ENCODE results near the gene REST. TPM values are rescaled to one million over a fixed set of nuclear protein-coding genes. Genes with fewer than 3 reads are reported as not detected.
A peak's percentile ranks its signal among the peaks of the same experiment; 100 is the strongest.
"Not testable (repeated sequence)": the region's sequence is repeated elsewhere in the genome, so short reads cannot be mapped to it uniquely, and the experiment has no call there.

REST gene
- total RNA-seq, 1 experiment from 2014 or later = 22.3 TPM

DNA sequence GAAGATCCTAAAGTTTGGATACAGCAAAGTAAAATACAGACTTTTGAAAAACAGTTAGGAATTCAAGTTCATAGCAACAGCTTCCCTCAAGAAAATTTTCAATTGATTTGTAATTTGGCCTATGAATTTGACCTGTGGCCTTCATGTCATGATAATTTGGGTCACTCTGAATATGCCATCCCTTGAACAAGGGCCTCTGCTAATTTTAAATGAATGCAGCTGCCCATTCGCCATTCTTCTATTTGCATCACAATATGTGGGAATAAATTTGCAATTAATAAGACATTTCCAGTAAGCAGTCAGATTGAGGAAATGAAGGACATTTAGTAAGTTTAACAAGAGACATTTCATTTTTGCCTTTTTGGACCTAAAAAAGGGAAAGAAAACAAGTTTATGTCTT lies 1.9 kb upstream of the REST start:
- no peak for DNase-seq (ENCODE audit: low read depth, low spot score)
- in situ Hi-C loops (cut with HindIII; ENCODE audit: low pct_unique_long_range_greater_than_20kb, low sequenced_read_pairs) = no loop called here

DNA sequence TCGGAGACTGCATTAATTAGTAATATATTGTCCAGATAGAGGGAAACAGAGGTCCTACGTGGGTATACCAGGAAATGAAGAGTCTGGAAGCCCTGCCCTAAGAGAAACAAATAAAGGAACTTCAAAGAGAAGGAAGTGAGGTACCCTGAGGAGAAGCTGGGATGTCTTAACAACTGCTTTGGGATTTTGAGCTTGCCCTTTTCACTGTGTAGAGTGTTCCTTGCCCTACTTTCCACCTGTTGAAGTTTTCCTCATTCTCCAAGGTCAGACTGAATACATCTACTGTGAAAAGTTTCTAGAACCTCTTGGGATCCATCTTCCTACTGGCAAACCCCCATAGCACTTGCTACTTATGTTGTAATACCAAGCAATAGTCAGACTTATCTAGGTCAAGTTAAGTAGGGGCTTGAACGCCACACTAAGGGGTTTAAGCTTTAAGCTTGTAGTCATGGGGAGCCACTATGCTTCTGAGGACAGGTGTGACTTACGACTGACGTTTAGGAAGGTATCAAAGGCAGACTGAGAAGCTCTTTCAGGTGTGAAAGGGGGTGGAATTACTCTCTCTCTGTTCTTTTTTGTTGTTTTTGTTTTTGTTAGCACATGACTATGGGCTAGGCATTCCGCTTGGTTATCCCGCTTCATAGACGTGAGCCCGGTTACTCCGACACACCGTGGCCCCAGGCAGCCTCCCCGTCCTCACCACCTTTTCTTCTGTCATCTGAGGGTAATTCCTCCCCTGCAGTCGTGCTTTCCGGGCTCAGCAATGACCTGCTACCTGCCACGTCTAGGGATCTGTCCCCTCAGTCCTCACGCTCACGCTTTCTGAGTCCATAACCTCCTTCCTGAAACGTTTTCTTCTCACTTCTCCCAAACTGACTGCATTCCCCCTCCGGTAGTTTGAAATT lies 959 bp upstream of the REST start:
- in situ Hi-C loops (cut with HindIII; ENCODE audit: low pct_unique_long_range_greater_than_20kb, low sequenced_read_pairs) = no loop called here
- DNase-seq (ENCODE audit: low read depth, low spot score) = no peak

DNA sequence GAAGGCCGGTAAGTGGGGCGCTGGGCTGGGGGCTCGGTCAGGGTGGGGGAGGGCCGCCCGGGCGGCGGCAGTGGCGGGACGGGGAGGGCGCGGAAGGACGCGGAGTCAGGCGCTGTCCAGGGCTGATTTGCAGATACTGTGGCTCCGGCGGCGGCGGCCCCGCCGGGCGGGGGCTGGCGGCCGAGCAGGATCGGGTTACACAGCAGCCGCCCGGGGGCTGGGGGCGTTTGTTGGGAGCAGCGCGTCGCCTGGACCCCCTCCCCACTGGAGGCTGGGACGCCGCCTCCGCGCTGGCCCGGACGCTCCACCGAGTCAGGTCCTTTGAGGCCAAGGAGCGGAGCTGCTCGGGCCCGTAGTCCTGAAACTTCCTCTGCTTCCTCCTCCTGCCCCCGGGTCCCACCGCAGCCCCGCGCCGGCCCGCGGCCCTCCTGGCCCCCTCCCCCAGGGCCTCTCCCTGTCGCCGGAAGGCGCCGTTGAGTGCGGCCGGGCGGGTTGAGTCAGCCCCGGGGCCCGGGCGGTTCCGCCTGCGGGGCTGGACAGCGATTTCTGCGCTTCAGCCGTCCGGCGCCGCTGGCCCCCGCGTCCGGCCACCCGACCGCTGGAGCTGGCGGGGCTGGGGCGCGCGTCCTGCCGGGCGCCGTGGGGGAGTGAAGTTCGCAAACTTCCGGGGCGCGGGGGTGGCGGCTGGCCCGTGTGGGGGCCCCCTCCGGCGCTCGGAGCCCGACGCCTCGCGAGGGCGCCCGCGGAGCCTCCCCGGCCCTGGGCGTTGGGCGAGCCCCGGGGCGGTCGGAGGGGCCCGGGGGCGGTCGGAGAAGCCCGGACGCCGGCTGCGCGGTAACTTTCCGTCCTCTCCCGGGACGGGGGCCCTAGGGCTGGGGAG lies 746 bp downstream of the REST start:
- peak; percentile 33 for DNase-seq (ENCODE audit: low read depth, low spot score)
- in situ Hi-C loops (cut with HindIII; ENCODE audit: low pct_unique_long_range_greater_than_20kb, low sequenced_read_pairs) = no loop called here

DNA sequence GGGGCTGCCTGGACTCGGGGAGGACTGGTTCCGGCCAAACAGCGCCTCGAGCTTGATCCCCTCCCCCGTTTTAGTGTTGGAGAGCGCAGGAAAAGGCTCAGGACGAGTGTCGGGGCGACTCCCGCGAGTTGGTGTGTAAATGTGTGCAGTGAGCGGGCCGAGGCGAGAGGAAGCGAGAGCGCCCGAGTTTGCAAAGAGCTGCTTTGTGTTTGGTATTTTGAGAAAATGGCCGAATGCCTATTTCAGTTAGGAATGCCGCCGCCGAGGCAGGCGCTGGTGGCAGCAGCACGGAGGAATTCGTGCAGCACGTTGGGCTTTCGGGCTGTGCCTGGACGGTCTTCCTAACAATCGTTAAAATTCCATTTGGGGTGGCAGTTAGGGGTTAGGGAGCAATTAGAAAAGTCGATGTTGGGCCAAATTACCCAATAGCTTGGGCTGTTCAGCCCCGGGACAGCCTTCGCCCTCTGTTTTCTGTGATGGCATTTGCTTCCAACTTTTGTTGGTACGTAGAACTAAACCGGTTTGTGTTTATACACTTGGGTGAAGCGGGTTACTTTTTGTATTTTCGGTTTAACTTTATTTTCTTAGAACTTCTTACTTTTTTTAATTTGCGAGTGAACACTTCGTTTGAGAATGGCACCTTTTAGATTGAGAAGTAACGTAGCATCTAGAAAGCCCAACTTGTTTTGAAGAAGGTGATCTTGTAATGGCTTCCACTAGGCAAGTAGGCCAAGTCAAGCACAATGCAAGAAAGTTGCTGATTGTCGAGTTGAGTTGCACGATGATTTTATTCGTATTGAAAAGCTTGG lies 1.6 kb downstream of the REST start:
- in situ Hi-C loops (cut with HindIII; ENCODE audit: low pct_unique_long_range_greater_than_20kb, low sequenced_read_pairs) = no loop called here
- peak; percentile 41 for DNase-seq (ENCODE audit: low read depth, low spot score)

DNA sequence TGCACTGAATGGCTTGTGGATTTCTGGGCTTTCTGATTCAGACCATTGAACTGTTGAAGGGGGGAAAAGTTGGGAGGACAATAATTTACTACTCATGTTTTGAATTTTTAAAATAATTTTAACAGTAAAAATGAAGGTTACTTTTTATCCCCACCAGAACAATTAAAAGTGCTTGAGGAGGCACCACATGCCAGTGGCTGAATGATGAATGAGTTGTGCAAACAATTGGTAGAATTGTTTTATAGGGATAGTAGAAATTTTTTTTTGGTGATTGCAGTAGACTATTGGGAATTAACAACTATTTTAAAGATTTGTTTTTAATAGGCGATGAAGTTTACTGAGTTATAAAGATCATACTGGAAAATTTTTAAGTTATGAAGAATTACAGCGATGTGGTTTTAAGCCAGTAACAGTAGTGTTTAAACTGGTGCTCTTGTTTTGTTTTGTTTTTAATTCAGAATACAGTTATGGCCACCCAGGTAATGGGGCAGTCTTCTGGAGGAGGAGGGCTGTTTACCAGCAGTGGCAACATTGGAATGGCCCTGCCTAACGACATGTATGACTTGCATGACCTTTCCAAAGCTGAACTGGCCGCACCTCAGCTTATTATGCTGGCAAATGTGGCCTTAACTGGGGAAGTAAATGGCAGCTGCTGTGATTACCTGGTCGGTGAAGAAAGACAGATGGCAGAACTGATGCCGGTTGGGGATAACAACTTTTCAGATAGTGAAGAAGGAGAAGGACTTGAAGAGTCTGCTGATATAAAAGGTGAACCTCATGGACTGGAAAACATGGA lies 2.7 kb downstream of the REST start:
- in situ Hi-C loops (cut with HindIII; ENCODE audit: low pct_unique_long_range_greater_than_20kb, low sequenced_read_pairs) = no loop called here
- DNase-seq (ENCODE audit: low read depth, low spot score) = peak; percentile 16

DNA sequence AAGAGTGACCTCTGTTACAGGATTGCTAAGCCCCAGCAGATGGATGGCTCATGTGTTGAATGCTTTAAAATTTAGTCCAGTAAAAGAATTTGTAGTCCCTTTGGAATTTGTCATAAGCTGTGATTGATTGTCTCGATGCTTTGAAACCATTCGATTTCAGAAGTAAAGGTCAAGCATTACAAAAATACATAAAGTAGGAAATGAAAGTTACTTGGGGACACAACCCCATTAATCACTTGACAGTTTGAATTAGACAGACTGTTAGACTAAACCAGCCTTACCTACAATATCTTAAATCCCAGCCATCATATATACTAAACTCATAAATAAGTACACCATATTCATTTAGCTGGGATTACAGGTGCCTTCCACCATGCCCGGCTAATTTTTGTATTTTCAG lies 6.6 kb downstream of the REST start:
- in situ Hi-C loops (cut with HindIII; ENCODE audit: low pct_unique_long_range_greater_than_20kb, low sequenced_read_pairs) = no loop called here
- no peak for DNase-seq (ENCODE audit: low read depth, low spot score)

DNA sequence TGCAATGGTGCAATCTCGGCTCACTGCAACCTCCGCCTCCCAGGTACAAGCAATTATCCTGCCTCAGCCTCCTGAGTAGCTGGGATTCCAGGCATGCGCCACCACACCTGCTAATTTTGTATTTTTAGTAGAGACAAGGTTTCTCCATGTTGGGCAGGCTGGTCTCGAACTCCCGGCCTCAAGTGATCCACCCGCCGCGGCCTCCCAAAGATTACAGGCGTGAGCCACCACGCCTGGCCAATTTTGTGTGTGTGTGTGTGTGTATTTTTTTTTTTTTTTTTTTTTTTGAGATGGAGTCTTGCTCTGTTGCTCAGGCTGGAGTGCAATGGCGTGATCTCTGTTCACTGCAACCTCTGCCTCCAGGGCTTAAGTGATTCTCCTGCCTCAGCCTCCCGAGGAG lies 7.3 kb downstream of the REST start:
- DNase-seq (ENCODE audit: low read depth, low spot score); in situ Hi-C loops (cut with HindIII; ENCODE audit: low pct_unique_long_range_greater_than_20kb, low sequenced_read_pairs): not testable (repeated sequence)

DNA sequence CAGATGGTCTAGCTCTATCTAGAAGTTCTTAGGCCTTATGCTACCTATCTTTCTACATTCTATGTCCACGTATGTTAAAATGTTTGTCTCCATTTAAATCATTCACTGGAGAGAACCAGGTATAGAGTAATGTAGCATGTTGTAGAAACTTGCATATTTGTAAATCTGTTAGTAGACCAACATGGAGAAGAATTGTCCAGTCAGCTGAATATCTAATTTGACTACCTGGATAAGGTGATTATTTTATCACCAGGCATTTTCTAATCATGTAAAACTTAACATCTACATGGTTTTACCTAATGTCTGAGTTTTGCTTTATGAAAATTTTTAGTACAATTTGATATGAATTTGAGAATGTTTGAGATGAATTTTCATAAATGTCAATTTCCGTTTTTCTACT lies 19.5 kb downstream of the REST start:
- no peak for DNase-seq (ENCODE audit: low read depth, low spot score)
- in situ Hi-C loops (cut with HindIII; ENCODE audit: low pct_unique_long_range_greater_than_20kb, low sequenced_read_pairs) = no loop called here

DNA sequence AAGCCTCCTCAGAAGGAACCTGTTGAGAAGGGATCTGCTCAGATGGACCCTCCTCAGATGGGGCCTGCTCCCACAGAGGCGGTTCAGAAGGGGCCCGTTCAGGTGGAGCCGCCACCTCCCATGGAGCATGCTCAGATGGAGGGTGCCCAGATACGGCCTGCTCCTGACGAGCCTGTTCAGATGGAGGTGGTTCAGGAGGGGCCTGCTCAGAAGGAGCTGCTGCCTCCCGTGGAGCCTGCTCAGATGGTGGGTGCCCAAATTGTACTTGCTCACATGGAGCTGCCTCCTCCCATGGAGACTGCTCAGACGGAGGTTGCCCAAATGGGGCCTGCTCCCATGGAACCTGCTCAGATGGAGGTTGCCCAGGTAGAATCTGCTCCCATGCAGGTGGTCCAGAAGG lies 22.9 kb downstream of the REST start:
- in situ Hi-C loops (cut with HindIII; ENCODE audit: low pct_unique_long_range_greater_than_20kb, low sequenced_read_pairs) = no loop called here

DNA sequence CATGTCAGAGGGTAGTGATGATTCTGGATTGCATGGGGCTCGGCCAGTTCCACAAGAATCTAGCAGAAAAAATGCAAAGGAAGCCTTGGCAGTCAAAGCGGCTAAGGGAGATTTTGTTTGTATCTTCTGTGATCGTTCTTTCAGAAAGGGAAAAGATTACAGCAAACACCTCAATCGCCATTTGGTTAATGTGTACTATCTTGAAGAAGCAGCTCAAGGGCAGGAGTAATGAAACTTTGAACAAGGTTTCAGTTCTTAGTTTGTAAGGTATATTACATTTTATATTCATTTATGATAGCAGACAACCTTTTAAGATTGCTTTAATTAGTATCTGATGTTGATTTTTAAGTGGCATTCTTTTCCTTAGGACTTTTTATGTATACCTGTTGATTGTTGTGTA lies 24.2 kb downstream of the REST start:
- DNase-seq (ENCODE audit: low read depth, low spot score) = no peak
- in situ Hi-C loops (cut with HindIII; ENCODE audit: low pct_unique_long_range_greater_than_20kb, low sequenced_read_pairs) = no loop called here

More for the DNA sequence above, 22.9 kb downstream of the REST start:
- no peak for DNase-seq (ENCODE audit: low read depth, low spot score)

DNA sequence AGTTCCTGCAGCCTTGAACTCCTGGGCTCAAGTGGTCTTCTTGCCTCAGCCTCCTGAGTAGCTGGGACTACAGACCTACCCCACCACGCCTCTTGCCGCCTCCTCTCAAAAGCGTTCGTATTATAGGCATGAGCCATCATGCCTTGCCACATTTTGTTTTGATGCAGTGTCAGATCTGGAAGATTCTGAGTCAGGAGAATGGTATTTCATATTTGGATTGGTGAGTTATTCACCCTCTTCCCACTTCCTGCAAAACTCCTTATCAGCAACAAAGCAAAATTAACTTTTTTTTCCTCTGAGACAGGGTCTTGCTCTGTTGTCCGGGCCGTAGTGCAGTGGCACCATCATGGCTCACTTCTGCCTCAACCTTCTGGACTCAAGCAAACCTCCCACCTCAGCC lies 29.6 kb downstream of the REST start:
- in situ Hi-C loops (cut with HindIII; ENCODE audit: low pct_unique_long_range_greater_than_20kb, low sequenced_read_pairs) = no loop called here
- DNase-seq (ENCODE audit: low read depth, low spot score) = no peak

DNA sequence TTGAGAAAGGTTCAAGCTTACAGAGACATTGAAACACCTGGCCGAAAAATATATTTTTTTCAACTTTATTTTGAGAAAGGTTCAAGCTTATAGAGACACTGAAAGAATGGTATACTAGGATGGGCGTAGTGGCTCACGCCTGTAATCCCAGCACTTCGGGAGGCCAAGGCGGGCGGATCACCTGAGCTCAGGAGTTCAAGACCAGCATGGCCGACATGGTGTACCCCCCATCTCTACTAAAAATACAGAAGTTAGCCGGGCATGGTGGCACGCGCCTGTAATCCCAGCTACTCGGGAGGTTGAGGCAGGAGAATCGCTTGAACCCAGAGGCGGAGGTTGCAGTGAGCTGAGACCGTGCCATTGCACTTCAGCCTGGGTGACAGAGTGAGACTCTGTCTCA lies 32.1 kb downstream of the REST start:
- in situ Hi-C loops (cut with HindIII; ENCODE audit: low pct_unique_long_range_greater_than_20kb, low sequenced_read_pairs); DNase-seq (ENCODE audit: low read depth, low spot score): not testable (repeated sequence)

DNA sequence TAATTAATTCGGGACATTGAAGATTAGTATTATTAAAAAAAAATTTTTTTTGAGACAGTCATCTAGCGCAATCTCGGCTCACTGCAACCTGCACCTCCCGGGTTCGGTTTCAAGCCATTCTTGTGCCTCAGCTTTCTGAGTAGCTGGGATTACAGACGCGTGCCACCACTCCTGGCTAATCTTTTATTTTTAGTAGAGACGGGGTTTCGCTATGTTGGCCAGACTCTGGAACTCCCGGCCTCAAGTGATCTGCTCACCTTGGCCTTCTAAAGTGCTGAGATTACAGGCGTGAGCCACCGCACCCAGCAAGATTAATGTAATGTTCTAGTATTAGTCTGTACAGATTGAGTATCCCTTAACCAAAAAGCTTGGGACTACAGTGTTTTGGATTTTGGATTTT lies 32.7 kb downstream of the REST start:
- in situ Hi-C loops (cut with HindIII; ENCODE audit: low pct_unique_long_range_greater_than_20kb, low sequenced_read_pairs) = no loop called here
- DNase-seq (ENCODE audit: low read depth, low spot score) = no peak

DNA sequence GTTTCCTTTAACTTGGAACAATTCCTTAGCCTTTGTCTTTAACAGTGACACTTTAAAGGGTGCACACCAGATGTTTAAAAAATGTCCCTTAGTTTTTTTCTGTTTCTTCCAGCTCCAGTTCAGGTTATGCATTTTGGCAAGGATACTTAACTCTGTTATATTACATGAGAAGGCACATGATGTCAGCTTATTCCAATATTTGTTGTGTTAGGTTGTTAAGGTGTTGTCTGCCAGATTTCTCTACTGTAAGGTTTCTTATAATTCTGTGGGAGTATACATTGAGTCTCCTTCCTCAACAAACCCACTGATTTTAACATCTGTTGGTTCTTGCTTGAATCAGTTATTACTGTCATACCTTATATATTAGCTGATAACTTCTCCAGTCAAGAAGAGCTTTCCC lies 33.3 kb downstream of the REST start:
- in situ Hi-C loops (cut with HindIII; ENCODE audit: low pct_unique_long_range_greater_than_20kb, low sequenced_read_pairs) = no loop called here
- no peak for DNase-seq (ENCODE audit: low read depth, low spot score)

DNA sequence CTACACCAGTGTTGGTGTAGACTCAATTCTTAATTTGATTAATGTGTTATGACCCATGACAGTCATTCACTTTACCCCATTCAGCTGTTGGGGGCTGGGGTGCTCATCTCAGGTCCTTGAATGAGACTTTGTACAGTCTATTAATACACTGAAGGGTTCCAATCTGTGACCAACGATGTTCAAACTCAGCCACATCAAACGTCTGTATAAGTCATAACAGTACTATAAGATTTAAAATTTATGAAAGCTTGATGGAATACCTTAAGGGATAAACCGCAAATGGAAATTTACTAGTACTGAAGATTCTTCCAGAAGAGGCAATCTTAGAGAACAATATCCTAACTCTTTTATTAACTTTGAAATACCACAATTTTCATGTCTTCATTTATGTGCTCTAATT lies 33.7 kb downstream of the REST start:
- in situ Hi-C loops (cut with HindIII; ENCODE audit: low pct_unique_long_range_greater_than_20kb, low sequenced_read_pairs) = no loop called here
- DNase-seq (ENCODE audit: low read depth, low spot score) = no peak

DNA sequence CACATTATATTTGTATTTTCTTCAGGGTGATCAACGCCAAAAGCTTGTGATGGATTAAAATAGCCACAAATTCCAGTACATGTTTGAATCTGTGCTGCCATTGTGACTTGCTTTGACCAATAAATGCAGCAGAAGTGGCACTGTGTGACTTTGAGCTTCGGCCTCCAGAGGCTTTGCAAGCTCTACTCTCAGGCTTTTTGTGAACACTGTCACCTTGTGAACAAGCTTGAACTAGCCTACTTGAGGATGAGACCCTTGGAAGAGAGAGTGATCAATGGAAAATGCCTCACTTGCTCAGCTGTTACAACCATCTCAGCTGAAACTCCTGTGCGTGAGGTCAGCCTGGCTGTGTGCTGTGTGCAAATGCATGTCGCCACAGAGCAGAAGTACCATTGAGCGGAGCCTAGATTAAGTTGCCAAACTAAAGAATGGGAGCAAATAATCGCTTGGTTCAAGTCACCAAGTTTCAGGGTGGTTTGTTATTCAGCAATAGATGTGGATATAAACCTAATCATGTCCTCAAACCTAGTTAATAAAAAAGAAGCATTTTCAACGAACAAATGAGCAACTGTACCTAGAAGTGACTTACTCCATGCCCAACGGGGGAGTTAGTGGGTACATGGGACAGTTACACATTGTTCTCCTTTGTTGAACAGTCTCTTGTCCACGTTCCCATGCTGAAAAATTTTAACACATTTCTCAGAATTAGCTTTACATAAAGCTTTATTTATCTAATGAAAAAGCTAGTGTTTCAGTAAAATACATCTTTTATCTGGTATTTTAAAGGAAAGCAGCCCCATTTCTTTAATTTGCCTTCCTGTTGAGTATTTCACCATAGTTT lies 46.2 kb downstream of the REST start:
- DNase-seq (ENCODE audit: low read depth, low spot score) = peak; percentile 72
- in situ Hi-C loops (cut with HindIII; ENCODE audit: low pct_unique_long_range_greater_than_20kb, low sequenced_read_pairs) = no loop called here

All from SK-MEL-5 (cell line).